GM23248 (cell line): ENCODE results near the gene RESP18.

Experiments used
- EZH2 ChIP-seq: fragments of 200-600 bp; sonication (generic); IDR thresholded peaks from 2 replicates; pipeline ENCODE4 v1.6.1; 2018; ENCODE audit warnings: antibody characterized with exemption, mild to moderate bottlenecking; ENCODE audit not compliant: insufficient read depth, poor library complexity, severe bottlenecking
- EZH2phosphoT487 ChIP-seq: fragments of 200-600 bp; sonication (generic); IDR thresholded peaks from 2 replicates; pipeline ENCODE4 v1.6.1; 2018; ENCODE audit warnings: antibody characterized with exemption, moderate library complexity, mild to moderate bottlenecking, low read depth; ENCODE audit not compliant: insufficient read depth

DNA sequence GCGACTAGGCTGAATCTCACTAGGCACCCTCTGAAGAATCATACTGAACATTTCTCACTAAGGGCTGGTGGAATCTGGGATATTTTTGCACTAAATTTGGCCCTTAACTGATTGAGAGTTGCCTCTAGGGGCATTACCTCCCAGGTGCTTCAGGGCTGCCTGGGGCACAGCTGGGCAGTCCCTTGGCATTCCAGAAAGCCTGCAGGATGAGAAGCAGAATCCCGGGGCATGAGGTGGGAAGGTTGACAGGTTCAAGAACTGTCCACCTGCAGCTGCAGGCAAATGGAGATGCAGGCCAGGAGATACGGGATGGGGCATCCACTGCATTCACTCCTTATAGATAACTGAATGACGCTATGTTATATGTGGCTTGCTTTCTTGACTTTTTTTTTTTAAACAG lies 7.4 kb downstream of the RESP18 start:
- no peak for TF ChIP-seq EZH2
- TF ChIP-seq EZH2phosphoT487, result no peak
